Measurements from ENCODE around the gene CPNE5.

Gene CPNE5

GRCh38 chr6:36867471-36868224, 28.4 kb upstream of the CPNE5 start:
- H3K36me3 ChIP-seq: peaks cover 4% of the 10 kb centered on the region
- no peak overlapping the region for H3K4me3 ChIP-seq (ENCODE audit: low read depth in 1 of 2, low read length in 1 of 2)

GRCh38 chr6:36865835-36866234, 26.6 kb upstream of the CPNE5 start:
- peaks cover 10% of the 10 kb centered on the region for H3K36me3 ChIP-seq
- no peaks in the 10 kb centered on the region for H3K9me3 ChIP-seq
- no peak for TF ChIP-seq CTCF (IDR thresholded peaks at IDR 0.05)
- H3K27ac ChIP-seq: no peak overlapping the region
- H3K4me1 ChIP-seq (ENCODE audit: control insufficient read depth in 1 of 2, insufficient read depth in 1 of 2, low read depth in 1 of 2, low read length in 1 of 2): no peaks in the 10 kb centered on the region
- H3K4me3 ChIP-seq (ENCODE audit: low read depth in 1 of 2, low read length in 1 of 2): no peak overlapping the region
- no peaks in the 10 kb centered on the region for H3K27me3 ChIP-seq

More at GRCh38 chr6:36867471-36868224, 28.4 kb upstream of the CPNE5 start:
- no peaks in the 10 kb centered on the region for H3K27me3 ChIP-seq
- no peaks in the 10 kb centered on the region for H3K9me3 ChIP-seq
- H3K27ac ChIP-seq: no peak overlapping the region
- H3K4me1 ChIP-seq (ENCODE audit: control insufficient read depth in 1 of 2, insufficient read depth in 1 of 2, low read depth in 1 of 2, low read length in 1 of 2): no peaks in the 10 kb centered on the region
- TF ChIP-seq CTCF (IDR thresholded peaks at IDR 0.05): no peak

DNA sequence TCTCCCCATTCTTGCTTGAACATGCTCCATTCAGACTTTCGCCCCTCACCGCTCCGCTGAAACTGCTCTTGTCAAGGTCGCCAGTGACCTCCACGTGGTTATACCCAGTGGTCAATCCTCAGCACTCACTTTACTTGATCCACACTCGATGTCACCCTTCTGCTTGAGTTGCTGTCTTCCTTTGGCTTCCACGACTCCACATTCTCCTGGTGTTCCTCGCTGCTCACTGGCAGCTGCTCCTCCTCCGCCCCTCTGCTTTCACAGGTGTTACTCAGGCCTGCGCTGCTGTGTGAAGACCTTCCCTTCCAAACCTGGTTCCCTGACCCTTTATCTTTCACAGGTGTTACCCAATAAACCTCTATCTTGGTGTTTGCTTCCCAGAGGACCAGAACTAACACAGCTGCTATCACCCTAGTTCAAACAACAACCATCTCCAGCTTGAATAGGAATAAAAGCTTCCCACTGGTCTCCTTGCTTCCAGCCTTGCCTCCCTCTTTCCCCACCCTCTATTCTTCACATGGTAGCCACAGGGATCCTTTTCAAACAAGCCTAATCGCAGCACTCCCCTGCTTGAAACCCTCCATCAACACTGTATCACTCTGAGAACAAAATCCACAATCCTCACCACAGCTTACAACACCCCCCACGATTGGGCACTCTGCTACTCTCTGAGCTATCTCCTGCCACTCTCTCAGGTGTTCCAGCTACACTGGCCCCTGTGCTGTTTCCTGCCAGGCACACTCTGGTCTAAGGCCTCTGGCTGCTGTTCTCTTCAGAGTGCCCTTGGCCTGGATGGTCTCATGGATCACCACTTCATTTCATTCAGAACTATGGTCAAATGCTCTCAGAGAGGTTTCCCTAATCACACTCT, 24.7 kb upstream of the CPNE5 start:
- no peaks in the 10 kb centered on the region for H3K4me1 ChIP-seq (ENCODE audit: control insufficient read depth in 1 of 2, insufficient read depth in 1 of 2, low read depth in 1 of 2, low read length in 1 of 2)
- H3K36me3 ChIP-seq: peaks cover 10% of the 10 kb centered on the region
- H3K27ac ChIP-seq: no peak overlapping the region
- H3K27me3 ChIP-seq: no peaks in the 10 kb centered on the region
- no peak overlapping the region for H3K4me3 ChIP-seq (ENCODE audit: low read depth in 1 of 2, low read length in 1 of 2)
- TF ChIP-seq CTCF (IDR thresholded peaks at IDR 0.05): no peak
- no peaks in the 10 kb centered on the region for H3K9me3 ChIP-seq

- Histone ChIP-seq H3K4me1 (ENCODE audit: control insufficient read depth in 1 of 2, insufficient read depth in 1 of 2, low read depth in 1 of 2, low read length in 1 of 2) (no peaks in the 10 kb centered on the region), H3K27me3 (no peaks in the 10 kb centered on the region), H3K27ac (no peak overlapping the region), H3K36me3 (peaks cover 10% of the 10 kb centered on the region), H3K4me3 (ENCODE audit: low read depth in 1 of 2, low read length in 1 of 2) (no peak overlapping the region), H3K9me3 (no peaks in the 10 kb centered on the region)
- TF ChIP-seq CTCF (IDR thresholded peaks at IDR 0.05): no peak
Observed at GRCh38 chr6:36862848-36863382, 23.7 kb upstream of the CPNE5 start.

- H3K4me3 ChIP-seq (ENCODE audit: low read depth in 1 of 2, low read length in 1 of 2): no peak overlapping the region
- TF ChIP-seq CTCF (IDR thresholded peaks at IDR 0.05): no peak
- H3K27me3 ChIP-seq: no peaks in the 10 kb centered on the region
- H3K4me1 ChIP-seq (ENCODE audit: control insufficient read depth in 1 of 2, insufficient read depth in 1 of 2, low read depth in 1 of 2, low read length in 1 of 2): no peaks in the 10 kb centered on the region
- no peak overlapping the region for H3K27ac ChIP-seq
- peaks cover 10% of the 10 kb centered on the region for H3K36me3 ChIP-seq
- H3K9me3 ChIP-seq: no peaks in the 10 kb centered on the region
Observed at GRCh38 chr6:36862164-36862847, 23.1 kb upstream of the CPNE5 start.

Data from neutrophil (primary cell).